Right lobe of liver (tissue), 6 donors: ENCODE data around the gene RPUSD1. TPM values are rescaled to one million over a fixed set of nuclear protein-coding genes. Genes with fewer than 3 reads are reported as not detected.

ENCODE experiments used
- ATAC-seq, 4 donors: fragments of 200-7000 bp; cut with Tn5 transposase; one replicate each; pipeline ENCODE4 v1.9.1; 2020; ENCODE audit warnings: mild to moderate bottlenecking in 4 of 4, moderate library complexity in 4 of 4
- DNase-seq, 3 donors: peaks; one replicate each; pipeline ENCODE4 v3.0.0-alpha.2; 2020
- H3K27ac ChIP-seq, 3 donors: fragments of 200-600 bp; one replicate each; pipeline ENCODE4 v1.8.0; 2022
- H3K27me3 ChIP-seq, 2 donors: fragments of 200-600 bp; one replicate each; pipeline ENCODE4 v1.8.0; 2022
- H3K36me3 ChIP-seq, 4 donors: fragments of 200-600 bp; sonication (generic) in 1 of 4; one replicate each; pipeline versions ENCODE4 v1.5.1 to v1.8.0; 2017 to 2022; ENCODE audit warnings: control low read depth in 1 of 4
- H3K4me1 ChIP-seq, 4 donors: fragments of 200-600 bp; sonication (generic) in 1 of 4; one replicate each; pipeline versions ENCODE4 v1.5.1 to v1.8.0; 2017 to 2022; ENCODE audit warnings: control low read depth in 1 of 4
- H3K4me3 ChIP-seq, 3 donors: fragments of 200-600 bp; one replicate each; pipeline ENCODE4 v1.8.0; 2022
- H3K9me3 ChIP-seq, 4 donors: fragments of 200-600 bp; sonication (generic) in 1 of 4; one replicate each; pipeline versions ENCODE4 v1.5.1 to v1.8.0; 2017 to 2022; ENCODE audit warnings: control low read depth in 1 of 4
- CTCF ChIP-seq, 4 donors: fragments of 200-600 bp in 3 of 4; fragments of 450-650 bp in 1 of 4; IDR thresholded peaks; one replicate each; pipeline versions ENCODE4 v1.5.1 to v1.8.0; 2016 to 2022; ENCODE audit warnings: antibody characterized with exemption in 4 of 4, mild to moderate bottlenecking in 2 of 4
- POLR2A ChIP-seq: fragments of 450-650 bp; IDR thresholded peaks from one replicate; pipeline ENCODE4 v1.6.1; 2017; ENCODE audit warnings: antibody characterized with exemption, mild to moderate bottlenecking
- WGBS: methylation state at CpG from one replicate; pipeline ENCODE4 v1.1.6; 2018; ENCODE audit warnings: low coverage, low lambda C conversion rate; ENCODE audit not compliant: insufficient coverage; ENCODE audit errors: missing lambda C conversion rate; 5-methylcytosine and 5-hydroxymethylcytosine counted together
- intact Hi-C, 2 donors: fragments of 100-400 bp; cut with DNase I; formaldehyde crosslinking; loops; one replicate each; pipeline versions ENCODE4 v1.11.2 to v1.14.1; 2022
- total RNA-seq, 6 experiments: library from RNA; depleted of rRNA in 2 of 6; stranded (reverse); fragments of >200 nt in 2 of 6; fragmentation: NEBNext Ultra II Directional in 3 of 6; extraction: Animal tissue kit (Norgen Biotek cat#: 25700) in 3 of 6; gene quantifications; one replicate each; pipeline versions ENCODE4 v1.1.0 to v1.2.4, GENCODE V29; 2016 to 2023
- donor health status: DM: no; HTN: yes; CAD: no.
- donor health status: DM: no; HTN: no; CAD: no.
- donor health status: DM: no; HTN: no; CAD: no.
- donor health status: DM: no; HTN: yes; CAD: no.
- donor health status: DM: no; HTN: yes; CAD: no.

The RPUSD1 gene
- total RNA-seq, 6 experiments from 2014 or later: 5.1 to 16.2 (median 6.6) TPM

- peak in 1 of 4 donors; percentile 5 for ATAC-seq
- no peak for DNase-seq
- no peak for TF ChIP-seq POLR2A
- no peak for TF ChIP-seq CTCF (IDR thresholded peaks at IDR 0.05)
- H3K27ac ChIP-seq: no peak overlapping the region
- H3K4me3 ChIP-seq: no peak overlapping the region
- intact Hi-C loops: loop anchor here in 1 of 2 donors (10.0 kb wide), 1 partner anchor 211 kb away; no protein-coding TSS in a partner anchor
- 92% methylated on average over 2 of the region's 22 CpGs for WGBS
- no peaks in the 10 kb centered on the region for H3K36me3 ChIP-seq
- no peaks in the 10 kb centered on the region for H3K27me3 ChIP-seq
- no peaks in the 10 kb centered on the region for H3K4me1 ChIP-seq
- H3K9me3 ChIP-seq: no peaks in the 10 kb centered on the region
Measured at GRCh38 chr16:824194-824593, 36.0 kb upstream of the RPUSD1 start.

GRCh38 chr16:822909-823297 lies 34.7 kb upstream of the RPUSD1 start:
- Histone ChIP-seq H3K4me3 (no peak overlapping the region), H3K27me3 (no peaks in the 10 kb centered on the region), H3K27ac (no peak overlapping the region), H3K9me3 (no peaks in the 10 kb centered on the region), H3K36me3 (no peaks in the 10 kb centered on the region), H3K4me1 (no peaks in the 10 kb centered on the region)
- 63% methylated on average over 7 of the region's 9 CpGs for WGBS
- no peak for TF ChIP-seq POLR2A
- TF ChIP-seq CTCF (IDR thresholded peaks at IDR 0.05): no peak
- DNase-seq (no peak), ATAC-seq (no peak)
- intact Hi-C loops: loop anchor here in 1 of 2 donors (10.0 kb wide), 1 partner anchor 212 kb away; no protein-coding TSS in a partner anchor

- ATAC-seq (no peak), DNase-seq (no peak)
- Histone ChIP-seq H3K9me3 (no peaks in the 10 kb centered on the region), H3K4me1 (no peaks in the 10 kb centered on the region), H3K4me3 (no peak overlapping the region), H3K27ac (no peak overlapping the region), H3K36me3 (no peaks in the 10 kb centered on the region), H3K27me3 (no peaks in the 10 kb centered on the region)
- 46% methylated on average over 4 of the region's 21 CpGs for WGBS
- intact Hi-C loops: loop anchor here in 1 of 2 donors (10.0 kb wide), 1 partner anchor 212 kb away; no protein-coding TSS in a partner anchor
- TF ChIP-seq POLR2A (no peak), CTCF (IDR thresholded peaks at IDR 0.05) (no peak)
Measured at GRCh38 chr16:822174-822908, 34.2 kb upstream of the RPUSD1 start.

GRCh38 chr16:821751-822150 lies 33.6 kb upstream of the RPUSD1 start:
- H3K4me1 ChIP-seq: no peaks in the 10 kb centered on the region
- intact Hi-C loops: loop anchor here in 1 of 2 donors (10.0 kb wide), 1 partner anchor 213 kb away; no protein-coding TSS in a partner anchor
- no peaks in the 10 kb centered on the region for H3K36me3 ChIP-seq
- H3K27ac ChIP-seq: no peak overlapping the region
- no peak for TF ChIP-seq POLR2A
- TF ChIP-seq CTCF (IDR thresholded peaks at IDR 0.05): no peak
- H3K9me3 ChIP-seq: no peaks in the 10 kb centered on the region
- no peak for DNase-seq
- H3K4me3 ChIP-seq: no peak overlapping the region
- WGBS: 48% methylated on average over 6 of the region's 13 CpGs
- no peaks in the 10 kb centered on the region for H3K27me3 ChIP-seq
- no peak for ATAC-seq
